Adrenal gland (tissue), 12 donors: Measurements from ENCODE around the gene RBBP5. TPM values are rescaled to one million over a fixed set of nuclear protein-coding genes. Genes with fewer than 3 reads are reported as not detected.

Source experiments
- DNase-seq, 7 donors: peaks; one replicate each; pipeline ENCODE4 v3.0.0-alpha.2; 2019 to 2020
- H3K27ac ChIP-seq, 5 donors: fragments of 200-600 bp; sonication (generic) in 4 of 5; 1 replicate in 3 of 5; 2 replicates in 2 of 5; pipeline versions ENCODE4 v1.5.1 to v1.8.0; 2016 to 2020; ENCODE audit warnings: mild to moderate bottlenecking in 1 of 5
- H3K27me3 ChIP-seq: fragments of 200-600 bp; 2 replicates; pipeline ENCODE4 v1.8.0; 2021
- H3K36me3 ChIP-seq, 2 donors: fragments of 200-600 bp; replicated peaks in 1 of 2; 1 replicate in 1 of 2; 2 replicates in 1 of 2; pipeline versions ENCODE4 v1.5.1 to v1.8.0; 2018 to 2022
- H3K4me1 ChIP-seq, 2 donors: fragments of 200-600 bp; replicated peaks in 1 of 2; 1 replicate in 1 of 2; 2 replicates in 1 of 2; pipeline versions ENCODE4 v1.5.1 to v1.8.0; 2018 to 2021
- H3K4me3 ChIP-seq, 4 donors: fragments of 200-600 bp; sonication (generic) in 3 of 4; one replicate each; pipeline ENCODE4 v1.5.1; 2016 to 2018
- H3K9me3 ChIP-seq, 3 donors: fragments of 200-600 bp; sonication (generic) in 1 of 3; replicated peaks in 1 of 3; 1 replicate in 2 of 3; 2 replicates in 1 of 3; pipeline versions ENCODE4 v1.5.1 to v1.8.0; 2016 to 2021
- CTCF ChIP-seq, 6 experiments: fragments of 450-650 bp in 4 of 6; fragments of 200-600 bp in 2 of 6; sonication (generic) in 1 of 6; IDR thresholded peaks; 1 replicate in 5 of 6; 2 replicates in 1 of 6; pipeline versions ENCODE4 v1.5.1 to v1.8.0; 2016 to 2021; ENCODE audit warnings: antibody characterized with exemption in 6 of 6, mild to moderate bottlenecking in 2 of 6, moderate library complexity in 1 of 6
- POLR2A ChIP-seq, 2 donors: fragments of 450-650 bp; IDR thresholded peaks; one replicate each; pipeline ENCODE4 v1.6.1; 2017; ENCODE audit warnings: antibody characterized with exemption in 2 of 2, mild to moderate bottlenecking in 2 of 2, moderate library complexity in 1 of 2
- WGBS, 4 donors: extraction: QIAGEN DNeasy Blood & Tissue Kit in 2 of 4; methylation state at CpG; one replicate each; pipeline versions ENCODE4 v1.1.5 to v1.1.7; 2013 to 2017; 5-methylcytosine and 5-hydroxymethylcytosine counted together
- intact Hi-C, 2 donors: fragments of 100-400 bp; cut with DNase I; formaldehyde crosslinking; loops; one replicate each; pipeline versions ENCODE4 v1.14.1 to v1.15.0; 2022 to 2023
- polyA plus RNA-seq, 3 donors: library from polyadenylated mRNA; stranded (reverse); fragments of 200-250 nt in 2 of 3; fragments of 350-450 nt in 1 of 3; fragmentation: Illumina TruSeq in 1 of 3; extraction: RNeasy Lipid Tissue Mini Kit (QIAGEN cat#74804) in 1 of 3; gene quantifications; one replicate each; pipeline ENCODE4 v1.2.3, GENCODE V29; 2013 to 2014
- total RNA-seq, 9 donors: library from RNA; depleted of rRNA in 4 of 9; stranded (reverse); fragments of >200 nt in 4 of 9; fragments of 120-200 nt in 1 of 9; fragmentation: NEBNext Ultra II Directional in 1 of 9; extraction: Animal tissue kit (Norgen Biotek cat#: 25700) in 1 of 9; gene quantifications; one replicate each; pipeline versions ENCODE4 v1.1.0 to v1.2.4, GENCODE V29; 2013 to 2023
- donor health status: healthy with polysubstance abuse.
- donor health status: Bipolar disorder and iron deficiency.
- donor health status: DM: yes; HTN: yes; CAD: no.
- donor health status: DM: no; HTN: no; CAD: no.
- donor health status: DM: no; HTN: no; CAD: no.
- donor health status: DM: yes; HTN: yes; CAD: no.

Gene RBBP5
- total and polyA plus RNA-seq, 12 donors: 4.7 to 26.0 (median 18.3) TPM

- Histone ChIP-seq H3K4me1 (no peaks in the 10 kb centered on the region), H3K27me3 (no peaks in the 10 kb centered on the region), H3K9me3 (no peaks in the 10 kb centered on the region), H3K36me3 (peaks cover 0 to 48% of the 10 kb centered on the region in 2 donors), H3K4me3 (no peak overlapping the region), H3K27ac (no peak overlapping the region)
- no peak for DNase-seq
- WGBS, 4 donors: 90 to 96% (median 95%) methylated on average over 3 of the region's 3 CpGs
- TF ChIP-seq POLR2A (IDR thresholded peaks at IDR 0.05) (no peak), CTCF (IDR thresholded peaks at IDR 0.05) (no peak)
- intact Hi-C loops: no loop called here
These were observed 33.4 kb downstream of the RBBP5 start for GRCh38 chr1:205088341-205088740.

GRCh38 chr1:205084360-205084759, 37.4 kb downstream of the RBBP5 start, which contains the start of gene TMEM81:
Gene TMEM81, minus strand, starts transcription at chr1:205084460. Its CDS starts 140 bp downstream, at chr1:205084320.
- Histone ChIP-seq H3K27ac (no peak within 1 kb of the TSS), H3K27me3 (no peaks in the 10 kb centered on the region), H3K36me3 (peaks cover 0 to 29% of the 10 kb centered on the region in 2 donors), H3K4me1 (no peaks in the 10 kb centered on the region), H3K9me3 (no peaks in the 10 kb centered on the region), H3K4me3 (no peak within 1 kb of the TSS)
- no peak for DNase-seq
- TF ChIP-seq POLR2A (IDR thresholded peaks at IDR 0.05): no peak
- TF ChIP-seq CTCF (IDR thresholded peaks at IDR 0.05): no peak
- intact Hi-C loops: no loop called here
- WGBS, 4 donors: 90 to 100% (median 96%) methylated on average over 2 of the region's 2 CpGs

- H3K4me1 ChIP-seq: no peaks in the 10 kb centered on the region
- H3K36me3 ChIP-seq: peaks cover 0 to 12% of the 10 kb centered on the region in 2 donors
- no peak for TF ChIP-seq POLR2A (IDR thresholded peaks at IDR 0.05)
- TF ChIP-seq CTCF (IDR thresholded peaks at IDR 0.05): no peak
- no peaks in the 10 kb centered on the region for H3K9me3 ChIP-seq
- intact Hi-C loops: no loop called here
- 79 to 97% (median 93%) methylated on average over 4 of the region's 4 CpGs for WGBS, 4 donors
- no peak for DNase-seq
- H3K4me3 ChIP-seq: no peak overlapping the region
- H3K27me3 ChIP-seq: no peaks in the 10 kb centered on the region
- no peak overlapping the region for H3K27ac ChIP-seq
These were observed 39.3 kb downstream of the RBBP5 start for GRCh38 chr1:205082431-205082830.

- no peaks in the 10 kb centered on the region for H3K4me1 ChIP-seq
- no peaks in the 10 kb centered on the region for H3K36me3 ChIP-seq
- H3K27ac ChIP-seq: no peak overlapping the region
- H3K27me3 ChIP-seq: no peaks in the 10 kb centered on the region
- no peak for DNase-seq
- 80 to 93% (median 85%) methylated on average over 1 of the region's 1 CpG for WGBS, 4 donors
- TF ChIP-seq POLR2A (IDR thresholded peaks at IDR 0.05) (no peak), CTCF (IDR thresholded peaks at IDR 0.05) (no peak)
- intact Hi-C loops: no loop called here
- H3K4me3 ChIP-seq: no peak overlapping the region
- no peaks in the 10 kb centered on the region for H3K9me3 ChIP-seq
These were observed 43.9 kb downstream of the RBBP5 start for GRCh38 chr1:205077934-205078311.
